ENCODE results near the gene GGA3.
"Not testable (repeated sequence)": the region's sequence is repeated elsewhere in the genome, so short reads cannot be mapped to it uniquely, and the experiment has no call there.

GGA3 gene

GRCh38 chr17:75218131-75218530 lies 43.3 kb downstream of the GGA3 start:
- ChIA-PET CTCF (interaction anchor here (0.9 to 1.2 kb wide), 2 partner anchors 19 to 22 kb away, joined by 3 read pairs; no protein-coding TSS in a partner anchor), POLR2A (interaction anchor here (1.1 to 1.2 kb wide), 2 partner anchors 11 to 13 kb away, joined by 3 to 7 read pairs; partner anchors contain the start of gene NUP85)
- no peak for DNase-seq (ENCODE audit: extremely low spot score)
- TF ChIP-seq FOXK2 (IDR thresholded peaks at IDR 0.05) (no peak), SP1 (IDR thresholded peaks at IDR 0.05) (no peak), CTBP1 (IDR thresholded peaks at IDR 0.05; ENCODE audit: borderline replicate concordance) (no peak), BHLHE40 (IDR thresholded peaks at IDR 0.05; ENCODE audit: borderline replicate concordance) (no peak), LEF1 (IDR thresholded peaks at IDR 0.05; ENCODE audit: borderline replicate concordance) (no peak)

GRCh38 chr17:75209061-75209460 lies 52.3 kb downstream of the GGA3 start:
- CTCF ChIA-PET: interaction anchor here (0.7 to 2.2 kb wide), 3 partner anchors 32 to 95 kb away, joined by 3 to 7 read pairs (median 3); partner anchors contain the start of gene MIF4GD
- TF ChIP-seq BHLHE40 (IDR thresholded peaks at IDR 0.05; ENCODE audit: borderline replicate concordance) (no peak), ZNF384 (IDR thresholded peaks at IDR 0.05) (no peak)
- POLR2A ChIA-PET: interaction anchor here (0.6 kb wide), 1 partner anchor 62 kb away, joined by 3 read pairs; the partner anchor contains the start of gene MIF4GD
- no peak for DNase-seq (ENCODE audit: extremely low spot score)

- DNase-seq (ENCODE audit: extremely low spot score): no peak
- TF ChIP-seq CTBP1 (IDR thresholded peaks at IDR 0.05; ENCODE audit: borderline replicate concordance) (no peak), BHLHE40 (IDR thresholded peaks at IDR 0.05; ENCODE audit: borderline replicate concordance) (no peak), TARDBP (IDR thresholded peaks at IDR 0.05) (no peak), ZNF384 (IDR thresholded peaks at IDR 0.05) (no peak), SUZ12 (IDR thresholded peaks at IDR 0.05) (no peak), SP1 (IDR thresholded peaks at IDR 0.05) (no peak), ELF4 (IDR thresholded peaks at IDR 0.05) (no peak), FOXM1 (IDR thresholded peaks at IDR 0.05; ENCODE audit: borderline replicate concordance) (no peak), ARNT (IDR thresholded peaks at IDR 0.05) (no peak), L3MBTL2 (conservative IDR thresholded peaks at IDR 0.05) (no peak), FOXK2 (IDR thresholded peaks at IDR 0.05) (no peak), NFRKB (IDR thresholded peaks at IDR 0.05) (no peak), FOXA1 (IDR thresholded peaks at IDR 0.05) (no peak)
- ChIA-PET CTCF (interaction anchor here (2.2 kb wide), 1 partner anchor 94 kb away, joined by 7 read pairs; no protein-coding TSS in a partner anchor), POLR2A (no interaction called here)
Measured at GRCh38 chr17:75208161-75208560, 53.2 kb downstream of the GGA3 start.

GRCh38 chr17:75207760-75208159 lies 53.6 kb downstream of the GGA3 start:
- ChIA-PET POLR2A (interaction anchor here (1.7 to 3.5 kb wide), 3 partner anchors 10 to 249 kb away, joined by 5 to 19 read pairs (median 7); partner anchors contain the start of genes NT5C and TMEM94), CTCF (interaction anchor here (2.2 kb wide), 1 partner anchor 94 kb away, joined by 7 read pairs; no protein-coding TSS in a partner anchor)
- TF ChIP-seq ARNT (IDR thresholded peaks at IDR 0.05): no peak
- no peak for TF ChIP-seq HDGF (IDR thresholded peaks at IDR 0.05; ENCODE audit: borderline replicate concordance)
- TF ChIP-seq FOXA1 (IDR thresholded peaks at IDR 0.05): no peak
- TF ChIP-seq BHLHE40 (IDR thresholded peaks at IDR 0.05; ENCODE audit: borderline replicate concordance): no peak
- TF ChIP-seq L3MBTL2 (conservative IDR thresholded peaks at IDR 0.05): no peak
- no peak for TF ChIP-seq SP1 (IDR thresholded peaks at IDR 0.05)
- no peak for TF ChIP-seq LEF1 (IDR thresholded peaks at IDR 0.05; ENCODE audit: borderline replicate concordance)
- TF ChIP-seq ELF4 (IDR thresholded peaks at IDR 0.05): no peak
- TF ChIP-seq ZNF384 (IDR thresholded peaks at IDR 0.05): no peak
- TF ChIP-seq FOXM1 (IDR thresholded peaks at IDR 0.05; ENCODE audit: borderline replicate concordance): no peak
- TF ChIP-seq NFRKB (IDR thresholded peaks at IDR 0.05): no peak
- no peak for TF ChIP-seq TARDBP (IDR thresholded peaks at IDR 0.05)
- TF ChIP-seq FOXK2 (IDR thresholded peaks at IDR 0.05): no peak
- no peak for TF ChIP-seq SUZ12 (IDR thresholded peaks at IDR 0.05)
- TF ChIP-seq PKNOX1 (IDR thresholded peaks at IDR 0.05): no peak
- no peak for TF ChIP-seq CTBP1 (IDR thresholded peaks at IDR 0.05; ENCODE audit: borderline replicate concordance)

GRCh38 chr17:75207050-75207407 lies 54.4 kb downstream of the GGA3 start:
- POLR2A ChIA-PET: interaction anchor here (0.7 to 3.5 kb wide), 14 partner anchors 9 to 334 kb away, joined by 3 to 19 read pairs (median 6); partner anchors contain the start of genes ARMC7, GGA3, KCTD2 and MRPS7
- CTCF ChIA-PET: interaction anchor here (1.9 to 2.3 kb wide), 2 partner anchors 33 to 93 kb away, joined by 8 to 11 read pairs; no protein-coding TSS in a partner anchor
- peak; percentile 49; the same call in 1 of the 2 replicates for TF ChIP-seq ZNF384 (IDR thresholded peaks at IDR 0.05)

More at GRCh38 chr17:75207760-75208159, 53.6 kb downstream of the GGA3 start:
- no peak for DNase-seq (ENCODE audit: extremely low spot score)

GRCh38 chr17:75205793-75206163 lies 55.6 kb downstream of the GGA3 start:
- POLR2A ChIA-PET: interaction anchor here (0.7 to 3.5 kb wide), 31 partner anchors 9 to 574 kb away, joined by 3 to 19 read pairs (median 6); partner anchors contain the start of genes ARMC7, GGA3, HID1 and MIF4GD

More at GRCh38 chr17:75207050-75207407, 54.4 kb downstream of the GGA3 start:
- DNase-seq (ENCODE audit: extremely low spot score): not testable (repeated sequence)

More at GRCh38 chr17:75205793-75206163, 55.6 kb downstream of the GGA3 start:
- TF ChIP-seq LEF1 (IDR thresholded peaks at IDR 0.05; ENCODE audit: borderline replicate concordance): no peak
- no peak for TF ChIP-seq PKNOX1 (IDR thresholded peaks at IDR 0.05)
- TF ChIP-seq FOXA1 (IDR thresholded peaks at IDR 0.05): no peak
- DNase-seq (ENCODE audit: extremely low spot score): no peak
- CTCF ChIA-PET: interaction anchor here (1.9 to 2.3 kb wide), 2 partner anchors 34 to 92 kb away, joined by 8 to 11 read pairs; no protein-coding TSS in a partner anchor

Data from HEK293T (cell line).